Stimulated activated CD8-positive, alpha-beta memory T cell treated with anti-CD3 and anti-CD28 coated beads, Interleukin-4, amount 100 ng/mL, for 48 hours (primary cell): Measurements from ENCODE around the gene HDGF.
A peak's percentile ranks its signal among the peaks of the same experiment; 100 is the strongest.

Source experiments
- DNase-seq: peaks from one replicate; pipeline ENCODE4 v3.0.0-alpha.2; 2020

HDGF gene

DNA sequence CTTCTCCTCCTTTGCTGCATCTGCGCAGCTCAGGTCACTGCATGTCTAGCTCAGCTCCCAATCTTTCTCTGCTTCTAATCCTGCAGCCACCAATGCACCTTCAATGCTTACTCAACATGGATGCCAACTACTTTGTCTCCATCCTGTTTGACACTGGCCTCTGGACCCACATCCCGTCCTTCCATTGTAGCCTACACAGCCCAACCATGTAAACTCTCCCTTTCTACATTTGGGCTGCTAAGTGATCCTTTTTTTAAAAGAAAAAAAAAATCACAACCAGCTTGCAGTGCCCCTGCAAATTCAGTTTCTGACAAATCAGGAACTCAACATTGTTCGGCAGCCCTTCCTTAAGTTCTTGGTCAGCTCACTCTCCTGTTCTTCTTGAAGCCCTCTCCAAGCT lies 36.6 kb downstream of the HDGF start:
- DNase-seq: no peak

DNA sequence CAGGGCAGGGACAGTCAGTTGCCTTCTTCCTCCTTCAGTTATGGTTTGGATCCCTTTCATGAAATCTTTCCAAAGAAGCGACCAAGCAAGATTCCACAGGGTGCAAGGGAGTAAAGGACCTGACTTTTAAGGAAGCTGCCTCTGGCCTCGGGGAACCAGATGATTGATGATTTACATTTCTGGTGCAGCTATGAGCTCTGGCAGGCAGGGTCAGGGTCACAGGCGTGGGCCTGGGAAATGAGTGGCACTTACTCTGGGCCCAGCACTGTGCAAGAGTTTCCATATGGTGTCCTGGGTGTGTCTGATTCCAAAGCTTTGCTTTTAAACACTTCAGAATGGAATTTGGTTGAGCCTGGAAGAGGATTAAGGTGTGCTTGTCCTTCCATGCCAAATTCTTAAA lies 38.8 kb downstream of the HDGF start:
- DNase-seq: no peak

DNA sequence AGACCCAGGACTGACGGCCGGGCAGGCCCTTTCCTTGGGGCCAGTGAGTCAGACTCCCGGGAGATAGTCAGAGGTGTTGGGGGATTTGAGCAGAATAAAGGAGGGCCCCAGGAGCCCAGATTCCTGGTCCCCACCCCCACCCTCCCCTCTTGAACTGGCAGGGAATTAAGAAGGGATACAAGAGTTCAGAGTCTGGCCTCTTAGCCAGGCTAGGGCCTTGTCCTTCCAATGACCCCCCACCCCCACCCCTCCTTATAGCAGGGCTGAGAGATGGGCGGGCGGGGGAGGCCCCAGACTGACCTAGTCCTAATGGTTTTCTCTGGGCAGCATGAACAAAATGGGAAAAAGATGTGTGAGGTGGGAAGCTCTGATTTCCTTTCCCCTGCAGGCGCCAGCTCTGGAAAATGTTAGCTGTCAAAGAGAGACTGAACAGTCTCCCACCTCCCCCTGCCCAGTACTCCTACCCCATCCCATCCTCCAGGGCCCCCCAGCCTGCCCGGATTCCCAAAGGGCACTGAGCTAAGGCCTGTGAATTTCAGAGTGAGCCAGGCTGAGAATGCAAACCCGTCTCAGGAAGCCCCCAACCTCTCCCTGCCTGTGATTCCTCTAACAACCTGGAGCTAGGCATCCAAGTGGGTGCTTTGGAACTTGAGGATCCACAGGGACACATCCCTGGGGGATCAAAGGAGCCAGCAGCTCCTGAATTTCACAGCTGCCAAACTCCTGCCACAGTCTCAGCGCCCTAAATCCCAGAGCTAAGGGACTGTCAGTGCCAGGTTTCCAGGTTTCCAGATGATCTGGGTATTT lies 40.3 kb downstream of the HDGF start:
- no peak for DNase-seq

DNA sequence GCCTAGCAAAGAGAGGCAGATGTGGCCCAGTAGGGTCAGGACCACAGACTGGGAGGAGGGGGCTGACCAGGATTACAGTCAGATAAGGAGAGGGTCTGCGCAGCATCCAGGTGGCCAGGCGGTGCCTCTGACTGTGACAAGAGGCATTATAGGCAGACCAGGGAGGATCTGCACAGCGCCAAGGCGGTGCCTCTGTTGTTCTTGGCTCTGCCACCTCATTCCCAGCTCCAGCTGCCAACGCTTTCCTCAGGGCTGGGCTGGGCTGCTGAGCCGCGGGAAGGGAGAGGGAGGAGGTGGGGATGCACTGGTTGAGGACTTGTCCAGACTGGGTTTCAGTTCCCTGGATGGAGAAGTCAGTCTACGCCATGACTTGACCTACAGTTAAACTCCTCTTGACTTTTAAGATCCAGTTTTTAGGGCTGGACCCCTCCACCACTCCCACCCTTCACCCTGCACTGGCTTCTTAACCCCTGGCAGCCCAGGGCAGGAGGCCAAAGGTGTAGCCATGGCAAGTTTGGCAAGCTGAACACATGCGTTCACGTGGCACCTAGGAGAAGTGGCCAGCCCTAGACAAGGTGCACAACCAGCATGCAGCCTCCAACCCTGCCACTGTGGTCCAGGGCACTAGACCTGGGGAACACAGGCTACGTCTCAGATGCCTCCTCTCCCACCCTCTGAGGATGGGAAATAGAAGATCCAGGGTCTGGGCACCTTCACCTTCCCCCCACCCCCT lies 41.6 kb downstream of the HDGF start:
- DNase-seq: no peak

- no peak for DNase-seq
These were observed 42.4 kb downstream of the HDGF start for GRCh38 chr1:156709031-156709430.

GRCh38 chr1:156708218-156708661 lies 43.2 kb downstream of the HDGF start:
- DNase-seq: no peak

DNA sequence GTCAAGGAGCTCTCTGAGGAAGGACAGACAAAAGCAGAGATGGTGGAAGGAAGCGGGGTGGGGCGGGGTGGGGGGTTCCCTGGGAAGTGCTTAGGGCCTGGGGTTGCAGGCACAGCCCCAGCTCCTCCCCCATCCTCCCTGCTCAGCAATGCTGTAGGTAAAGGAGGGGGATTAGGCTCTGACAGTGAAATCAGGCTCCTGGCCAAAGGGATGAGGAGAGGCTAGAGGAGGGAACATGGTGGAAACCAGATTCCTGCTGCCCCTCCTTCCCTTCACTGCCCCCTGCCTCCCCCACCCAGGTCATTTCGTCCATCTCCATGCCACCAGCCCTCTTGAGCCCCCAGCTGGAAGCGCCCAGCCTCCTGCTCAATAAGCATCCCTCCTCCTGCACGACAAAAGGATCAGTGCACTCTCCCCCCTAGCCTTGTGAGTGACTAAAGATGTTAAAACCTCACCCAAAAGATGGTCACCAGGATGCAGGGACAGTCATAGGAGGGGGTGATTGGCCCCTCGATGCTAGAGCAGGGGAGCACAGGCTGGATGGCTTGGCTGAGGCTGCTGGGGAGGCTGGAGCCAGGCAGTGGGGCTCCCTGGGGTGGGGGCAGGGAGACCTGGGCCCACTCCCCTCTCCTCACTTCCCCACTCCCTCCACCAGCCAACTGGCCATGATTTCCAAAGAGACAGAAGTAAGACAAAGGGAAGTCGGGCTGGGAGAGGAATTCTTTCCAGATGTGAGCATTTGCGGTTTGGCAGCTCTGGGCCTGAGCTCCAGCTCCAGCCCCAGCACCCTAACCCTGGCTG lies 43.9 kb downstream of the HDGF start:
- no peak for DNase-seq

GRCh38 chr1:156706657-156707416 lies 44.6 kb downstream of the HDGF start:
- no peak for DNase-seq

GRCh38 chr1:156705918-156706656 lies 45.4 kb downstream of the HDGF start:
- DNase-seq: peak; percentile 89

DNA sequence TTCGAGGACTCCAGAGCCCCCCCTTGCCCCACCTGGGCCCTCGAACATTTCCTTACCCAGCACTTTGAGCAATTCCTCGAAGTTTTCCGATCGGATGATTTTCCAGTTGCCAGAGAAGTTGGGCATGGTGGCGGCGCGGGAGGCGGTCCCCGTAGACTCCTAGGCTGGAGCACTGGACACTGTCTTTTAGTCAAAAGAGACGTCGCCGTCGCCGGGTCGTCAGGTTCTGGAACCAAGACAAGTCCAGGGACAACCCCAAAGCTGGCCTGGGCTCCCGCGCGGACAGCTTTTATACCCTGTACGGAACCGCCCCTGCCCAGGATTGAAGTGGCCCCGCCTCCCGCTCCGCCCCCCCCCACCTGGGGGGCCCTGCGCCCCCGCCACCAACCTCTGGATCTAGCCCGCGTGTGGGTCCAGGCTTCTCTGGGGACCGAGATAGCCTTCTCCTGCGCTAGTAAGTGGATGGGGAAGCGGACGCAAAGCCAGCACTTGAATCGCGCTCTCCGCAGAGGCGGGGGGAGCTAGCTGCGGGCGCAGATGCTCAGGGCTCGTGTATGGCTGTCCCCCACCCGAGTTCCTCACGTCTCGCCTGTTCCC lies 46.1 kb downstream of the HDGF start, which contains the start of gene CRABP2:
TSS of gene CRABP2 (minus strand) at position 263 of the 597 bp plus-strand sequence. CDS start at position 126, 137 bp downstream.
- peak; percentile 62 for DNase-seq

DNA sequence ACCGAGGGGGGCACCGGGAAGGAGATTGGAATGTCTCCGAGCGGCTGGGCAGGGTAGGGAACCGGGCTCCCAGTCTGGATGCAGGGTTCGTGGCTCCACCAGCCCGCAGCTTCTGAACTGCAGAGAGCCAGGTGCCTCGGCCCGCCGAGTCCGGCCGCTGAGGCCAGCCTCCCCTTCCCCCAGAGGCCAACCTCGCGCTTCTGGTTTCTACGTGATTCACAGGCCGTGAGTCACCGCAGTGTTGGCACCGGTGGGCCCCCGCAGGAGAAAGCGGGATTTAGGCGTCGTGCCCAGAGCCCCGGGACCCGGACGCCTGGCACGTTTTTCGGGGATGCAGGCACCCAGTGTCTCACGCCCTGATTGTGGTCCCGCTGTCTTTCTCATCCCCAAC lies 46.5 kb downstream of the HDGF start:
- peak; percentile 72 for DNase-seq

DNA sequence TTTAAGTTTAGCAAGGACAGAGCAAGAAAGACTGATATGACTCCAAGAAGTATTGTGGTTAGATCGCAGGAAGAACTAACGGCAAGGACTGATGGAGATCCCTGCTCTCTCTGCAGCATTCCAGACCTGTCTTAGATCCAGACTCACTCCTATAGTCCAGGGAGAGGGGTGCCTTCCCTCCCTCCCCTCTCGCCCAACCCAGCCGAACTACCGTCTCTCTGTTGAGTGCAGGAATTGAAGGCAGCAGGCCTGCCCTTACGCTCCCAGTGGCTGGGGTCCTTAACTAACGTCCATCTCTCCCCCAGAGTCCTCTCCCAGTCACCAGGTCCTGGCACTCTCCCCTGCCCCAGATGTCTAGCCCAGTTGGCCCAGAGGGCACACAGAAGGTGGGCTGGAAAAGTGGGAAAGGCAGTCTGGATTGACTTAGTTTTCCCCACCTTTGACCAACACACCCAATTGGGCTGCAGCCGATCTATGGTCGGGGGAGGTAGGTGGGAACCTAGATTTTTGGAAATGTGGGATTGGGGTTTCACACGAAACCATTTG lies 47.2 kb downstream of the HDGF start:
- DNase-seq: no peak

DNA sequence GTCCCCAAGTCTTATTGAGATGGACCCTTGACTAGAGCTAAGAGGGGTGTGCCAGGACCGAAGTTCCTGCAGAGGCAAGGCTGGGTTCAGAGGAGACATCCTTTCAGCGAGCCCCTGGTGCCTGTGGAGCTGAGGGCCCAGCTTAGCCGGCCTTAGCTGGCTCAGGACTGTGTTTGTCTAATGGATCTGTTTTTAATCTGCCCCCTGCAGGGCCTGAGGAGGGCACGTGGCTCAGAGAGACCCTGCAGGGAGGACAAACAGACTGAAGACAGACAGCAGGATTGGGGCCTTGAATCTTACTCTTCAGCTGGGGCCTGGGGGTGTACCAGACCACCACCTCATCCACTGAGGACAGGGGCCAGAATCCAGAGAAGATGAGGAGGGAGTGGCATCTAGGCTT lies 47.7 kb downstream of the HDGF start:
- no peak for DNase-seq

- DNase-seq: no peak
These were observed 48.1 kb downstream of the HDGF start for GRCh38 chr1:156703336-156703735.

- no peak for DNase-seq
These were observed 50.5 kb downstream of the HDGF start for GRCh38 chr1:156700736-156701531.

DNA sequence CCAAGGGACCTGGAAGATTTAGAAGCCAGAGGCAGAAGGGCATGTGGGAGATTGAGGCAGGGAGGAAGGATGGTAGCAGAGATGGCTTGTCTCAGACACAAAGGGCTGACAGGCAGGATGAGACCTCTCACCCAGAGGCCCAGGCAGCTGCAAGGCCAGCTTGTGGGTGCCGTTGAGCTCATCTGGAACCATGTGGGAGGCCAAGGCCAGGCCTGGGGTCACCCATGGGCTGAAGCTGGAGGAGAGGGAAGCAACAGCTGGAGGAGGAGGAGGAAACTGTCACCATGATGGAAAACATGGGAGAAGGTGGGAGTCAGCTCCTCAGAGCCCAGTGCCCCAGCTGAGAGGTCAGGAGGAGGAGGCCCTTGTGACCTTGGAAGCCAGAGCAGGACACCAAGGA lies 52.5 kb downstream of the HDGF start:
- no peak for DNase-seq

GRCh38 chr1:156697481-156697880 lies 54.0 kb downstream of the HDGF start:
- DNase-seq: no peak

- DNase-seq: no peak
These were observed 54.7 kb downstream of the HDGF start for GRCh38 chr1:156696755-156697154.

DNA sequence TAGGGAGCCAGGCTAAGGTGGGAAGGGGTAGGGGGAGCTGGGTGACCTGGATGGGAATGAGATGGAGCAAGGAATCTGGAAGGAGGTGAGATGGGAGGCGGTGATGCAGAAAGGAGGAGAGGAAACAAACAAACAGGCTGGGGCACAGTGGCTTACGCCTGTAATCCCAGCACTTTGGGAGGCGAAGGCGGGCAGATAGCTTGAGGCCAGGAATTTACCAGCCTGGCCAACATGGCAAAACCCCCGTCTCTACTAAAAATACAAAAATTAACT lies 56.8 kb downstream of the HDGF start:
- no peak for DNase-seq

- DNase-seq: no peak
These were observed 57.4 kb downstream of the HDGF start for GRCh38 chr1:156693848-156694689.
